Breast epithelium (tissue), 4 donors: ENCODE results near the gene LDAF1. TPM values are rescaled to one million over a fixed set of nuclear protein-coding genes. Genes with fewer than 3 reads are reported as not detected.

Experiments
- DNase-seq, 2 donors: peaks; one replicate each; pipeline ENCODE4 v3.0.0-alpha.2; 2019; ENCODE audit warnings: low spot score in 2 of 2
- H3K27ac ChIP-seq, 2 donors: fragments of 200-600 bp; sonication (generic) in 1 of 2; one replicate each; pipeline ENCODE4 v1.5.1; 2016 to 2019; ENCODE audit warnings: mild to moderate bottlenecking in 1 of 2
- H3K27me3 ChIP-seq, 2 donors: fragments of 200-600 bp; sonication (generic) in 1 of 2; one replicate each; pipeline versions ENCODE4 v1.5.1 to v1.6.0; 2017 to 2019; ENCODE audit warnings: control low read depth in 1 of 2, mild to moderate bottlenecking in 1 of 2
- H3K36me3 ChIP-seq: fragments of 200-600 bp; one replicate; pipeline ENCODE4 v1.5.1; 2019
- H3K4me1 ChIP-seq, 2 donors: fragments of 200-600 bp; sonication (generic); one replicate each; pipeline ENCODE4 v1.5.1; 2016 to 2019; ENCODE audit warnings: control low read depth in 1 of 2
- H3K4me3 ChIP-seq, 3 donors: fragments of 200-600 bp; sonication (generic); 1 replicate in 2 of 3; 2 replicates in 1 of 3; pipeline ENCODE4 v1.5.1; 2016 to 2019; ENCODE audit warnings: mild to moderate bottlenecking in 3 of 3, moderate library complexity in 2 of 3
- H3K9me3 ChIP-seq, 2 donors: fragments of 200-600 bp; sonication (generic) in 1 of 2; one replicate each; pipeline ENCODE4 v1.5.1; 2016 to 2019; ENCODE audit warnings: control low read depth in 1 of 2
- POLR2A ChIP-seq: fragments of 450-650 bp; IDR thresholded peaks from one replicate; pipeline ENCODE4 v1.6.1; 2016; ENCODE audit warnings: antibody characterized with exemption, mild to moderate bottlenecking, moderate library complexity
- POLR2AphosphoS5 ChIP-seq, 3 donors: sonication (generic); formaldehyde crosslinking; IDR thresholded peaks; one replicate each; pipeline ENCODE4 v1.6.1; 2017; ENCODE audit warnings: antibody characterized with exemption in 3 of 3
- intact Hi-C: fragments of 100-400 bp; cut with DNase I; formaldehyde crosslinking; loops from one replicate; pipeline ENCODE4 v1.15.1; 2023; ENCODE audit warnings: low total_unique reads
- total RNA-seq, 3 donors: library from RNA; depleted of rRNA; stranded (reverse); fragments of >200 nt; gene quantifications; one replicate each; pipeline ENCODE4 v1.1.0, GENCODE V29; 2016
- TF ChIP-seq, protein P1 (sequence below), 3 donors: fragments of 450-650 bp; IDR thresholded peaks; one replicate each; pipeline ENCODE4 v1.5.1; 2016 to 2017; ENCODE audit warnings: antibody characterized with exemption in 3 of 3, mild to moderate bottlenecking in 3 of 3, moderate library complexity in 3 of 3

Gene LDAF1
- total RNA-seq, 3 donors from 2014 or later = 49.2 to 99.4 (median 97.5) TPM

DNA sequence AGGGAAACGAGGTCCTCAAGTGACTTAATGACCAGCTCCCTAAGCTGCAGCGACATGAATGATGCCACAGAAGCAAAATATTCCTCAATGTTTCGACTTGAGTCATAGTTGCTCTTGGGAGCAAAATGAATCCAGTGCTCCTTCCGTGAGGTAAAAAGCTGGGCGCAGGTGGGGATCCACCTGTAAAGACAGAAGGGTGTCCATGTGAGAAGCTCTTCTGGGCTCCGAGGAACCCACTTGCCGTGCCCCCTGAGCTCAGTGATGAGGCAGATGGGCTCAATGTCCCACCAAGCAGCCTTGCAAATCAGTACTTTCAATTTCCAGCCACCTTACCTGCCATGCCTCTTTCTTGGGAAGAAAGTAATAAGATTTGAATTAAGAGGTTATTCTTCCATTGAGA lies 33.3 kb upstream of the LDAF1 start:
- TF ChIP-seq POLR2A (no peak), POLR2AphosphoS5 (IDR thresholded peaks at IDR 0.05) (no peak)
- TF ChIP-seq, protein P1, sequence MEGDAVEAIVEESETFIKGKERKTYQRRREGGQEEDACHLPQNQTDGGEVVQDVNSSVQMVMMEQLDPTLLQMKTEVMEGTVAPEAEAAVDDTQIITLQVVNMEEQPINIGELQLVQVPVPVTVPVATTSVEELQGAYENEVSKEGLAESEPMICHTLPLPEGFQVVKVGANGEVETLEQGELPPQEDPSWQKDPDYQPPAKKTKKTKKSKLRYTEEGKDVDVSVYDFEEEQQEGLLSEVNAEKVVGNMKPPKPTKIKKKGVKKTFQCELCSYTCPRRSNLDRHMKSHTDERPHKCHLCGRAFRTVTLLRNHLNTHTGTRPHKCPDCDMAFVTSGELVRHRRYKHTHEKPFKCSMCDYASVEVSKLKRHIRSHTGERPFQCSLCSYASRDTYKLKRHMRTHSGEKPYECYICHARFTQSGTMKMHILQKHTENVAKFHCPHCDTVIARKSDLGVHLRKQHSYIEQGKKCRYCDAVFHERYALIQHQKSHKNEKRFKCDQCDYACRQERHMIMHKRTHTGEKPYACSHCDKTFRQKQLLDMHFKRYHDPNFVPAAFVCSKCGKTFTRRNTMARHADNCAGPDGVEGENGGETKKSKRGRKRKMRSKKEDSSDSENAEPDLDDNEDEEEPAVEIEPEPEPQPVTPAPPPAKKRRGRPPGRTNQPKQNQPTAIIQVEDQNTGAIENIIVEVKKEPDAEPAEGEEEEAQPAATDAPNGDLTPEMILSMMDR (IDR thresholded peaks at IDR 0.05) = no peak
- no peaks in the 10 kb centered on the region for H3K9me3 ChIP-seq
- H3K27me3 ChIP-seq = no peaks in the 10 kb centered on the region
- no peak for DNase-seq
- no peak overlapping the region for H3K4me3 ChIP-seq
- no peak overlapping the region for H3K27ac ChIP-seq
- intact Hi-C loops = no loop called here
- H3K4me1 ChIP-seq = no peaks in the 10 kb centered on the region
- H3K36me3 ChIP-seq = no peaks in the 10 kb centered on the region

DNA sequence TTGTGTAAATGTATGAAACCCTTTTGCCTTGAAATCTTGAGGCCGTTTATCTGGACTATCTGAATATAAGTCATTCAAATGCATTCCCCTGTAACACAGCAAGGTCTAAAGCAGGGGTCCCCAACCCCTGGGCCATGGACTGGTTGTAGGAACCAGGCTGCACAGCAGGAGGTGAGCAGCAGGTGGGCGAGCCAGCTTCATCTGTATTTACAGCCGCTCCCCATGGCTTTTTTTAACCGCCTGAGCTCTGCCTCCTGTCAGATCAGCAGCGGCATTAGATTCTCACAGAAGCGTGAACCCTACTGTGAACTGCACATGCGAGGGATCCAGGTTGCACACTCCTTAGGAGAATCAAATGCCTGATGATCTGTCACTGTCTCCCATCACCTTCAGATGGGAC lies 32.0 kb upstream of the LDAF1 start:
- TF ChIP-seq POLR2AphosphoS5 (IDR thresholded peaks at IDR 0.05) = no peak
- no peak for TF ChIP-seq POLR2A
- TF ChIP-seq, protein P1 (IDR thresholded peaks at IDR 0.05) = no peak
- intact Hi-C loops = no loop called here

DNA sequence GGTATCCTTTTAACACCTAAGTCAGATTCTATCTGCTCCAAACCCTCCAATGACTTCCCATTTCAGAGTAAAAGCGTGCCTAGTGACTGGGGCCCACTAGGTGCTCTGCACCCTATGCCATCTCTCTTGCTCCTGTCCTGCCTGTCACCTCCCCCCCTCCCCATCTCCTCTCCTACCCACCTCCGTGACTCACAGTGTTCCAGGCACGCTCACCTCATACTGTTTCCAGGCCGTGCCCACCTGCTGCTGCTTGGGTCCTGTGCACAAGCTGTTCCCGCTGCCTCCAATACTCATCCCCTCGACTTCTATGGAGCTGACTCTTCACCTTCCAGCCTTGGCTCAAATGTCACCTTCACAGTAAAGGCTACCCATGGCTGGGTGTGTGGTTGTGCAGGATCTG lies 29.5 kb upstream of the LDAF1 start:
- TF ChIP-seq, protein P1 (IDR thresholded peaks at IDR 0.05) = no peak
- no peak for TF ChIP-seq POLR2A
- no peak for TF ChIP-seq POLR2AphosphoS5 (IDR thresholded peaks at IDR 0.05)
- no peaks in the 10 kb centered on the region for H3K36me3 ChIP-seq
- H3K4me3 ChIP-seq = no peak overlapping the region
- no peak for DNase-seq
- H3K27ac ChIP-seq = no peak overlapping the region
- H3K27me3 ChIP-seq = no peaks in the 10 kb centered on the region
- no peaks in the 10 kb centered on the region for H3K4me1 ChIP-seq
- H3K9me3 ChIP-seq = no peaks in the 10 kb centered on the region
- intact Hi-C loops = no loop called here

More for the DNA sequence above, 32.0 kb upstream of the LDAF1 start:
- H3K27ac ChIP-seq = no peak overlapping the region
- no peak for DNase-seq
- no peaks in the 10 kb centered on the region for H3K27me3 ChIP-seq
- no peak overlapping the region for H3K4me3 ChIP-seq
- no peaks in the 10 kb centered on the region for H3K9me3 ChIP-seq
- H3K36me3 ChIP-seq = no peaks in the 10 kb centered on the region
- no peaks in the 10 kb centered on the region for H3K4me1 ChIP-seq

DNA sequence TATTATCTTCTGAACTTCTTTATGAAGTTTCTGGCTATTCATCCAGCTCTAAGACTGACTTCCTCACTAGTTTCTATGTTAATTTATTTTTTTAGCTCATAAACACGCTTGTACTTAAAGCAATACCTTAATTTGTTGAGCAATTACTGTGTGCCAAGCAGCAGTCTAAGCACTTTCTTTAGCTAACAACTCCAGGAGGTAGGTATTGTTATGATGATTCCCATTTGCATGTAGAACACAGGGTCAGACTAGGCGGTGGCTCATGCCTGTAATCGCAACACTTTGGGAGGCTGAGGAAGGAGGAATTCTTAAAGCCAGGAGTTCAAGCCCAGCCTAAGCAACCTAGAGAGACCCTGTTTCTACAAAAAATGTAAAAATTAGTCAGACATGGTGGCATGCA lies 27.7 kb upstream of the LDAF1 start:
- Histone ChIP-seq H3K4me3 (no peak overlapping the region), H3K27ac (no peak overlapping the region), H3K27me3 (no peaks in the 10 kb centered on the region), H3K36me3 (no peaks in the 10 kb centered on the region), H3K4me1 (no peaks in the 10 kb centered on the region), H3K9me3 (no peaks in the 10 kb centered on the region)
- no peak for TF ChIP-seq POLR2A
- TF ChIP-seq, protein P1 (IDR thresholded peaks at IDR 0.05) = no peak
- no peak for DNase-seq
- intact Hi-C loops = no loop called here

DNA sequence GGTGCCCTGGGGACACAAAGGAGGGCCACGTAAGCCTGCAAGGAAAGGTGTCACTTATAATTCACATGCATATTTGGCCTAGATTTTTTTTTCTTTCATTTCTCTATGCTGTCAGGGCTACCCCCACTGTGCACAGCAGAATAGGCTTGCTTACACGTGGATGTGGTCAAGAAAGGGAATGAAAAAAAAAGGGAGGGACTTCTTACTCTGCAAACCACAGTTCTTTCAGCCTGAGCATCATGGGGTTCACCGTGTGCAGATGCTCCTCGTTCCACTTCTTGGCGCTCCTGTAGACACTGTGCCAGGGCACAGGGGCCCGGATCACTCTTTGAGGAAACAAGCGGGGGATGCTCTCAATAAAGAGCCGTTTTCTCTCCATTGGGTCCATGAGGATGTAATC lies 24.4 kb upstream of the LDAF1 start:
- no peak overlapping the region for H3K4me3 ChIP-seq
- intact Hi-C loops = no loop called here
- TF ChIP-seq POLR2A (no peak), POLR2AphosphoS5 (IDR thresholded peaks at IDR 0.05) (no peak)
- TF ChIP-seq, protein P1 (IDR thresholded peaks at IDR 0.05) = no peak
- no peaks in the 10 kb centered on the region for H3K27me3 ChIP-seq
- no peak overlapping the region for H3K27ac ChIP-seq
- H3K36me3 ChIP-seq = no peaks in the 10 kb centered on the region
- no peaks in the 10 kb centered on the region for H3K9me3 ChIP-seq
- no peaks in the 10 kb centered on the region for H3K4me1 ChIP-seq
- DNase-seq = no peak
